OCI-LY7 (cell line): Measurements from ENCODE around the gene HABP4.

ENCODE experiments used
- EZH2phosphoT487 ChIP-seq: fragments of 200-600 bp; sonication (generic); IDR thresholded peaks from 2 replicates; pipeline ENCODE4 v1.6.1; 2018; ENCODE audit warnings: low read depth, borderline replicate concordance, mild to moderate bottlenecking, mixed run types, antibody characterized with exemption, low read length, moderate library complexity, mixed read lengths
- TF ChIP-seq, protein P1 (sequence below): fragments of 200-600 bp; sonication (generic); conservative IDR thresholded peaks from 2 replicates; pipeline ENCODE4 v1.5.1; 2014; ENCODE audit warnings: mild to moderate bottlenecking, antibody characterized with exemption, low read length, moderate library complexity, mixed read lengths

- no peak for TF ChIP-seq EZH2phosphoT487
- TF ChIP-seq, protein P1, sequence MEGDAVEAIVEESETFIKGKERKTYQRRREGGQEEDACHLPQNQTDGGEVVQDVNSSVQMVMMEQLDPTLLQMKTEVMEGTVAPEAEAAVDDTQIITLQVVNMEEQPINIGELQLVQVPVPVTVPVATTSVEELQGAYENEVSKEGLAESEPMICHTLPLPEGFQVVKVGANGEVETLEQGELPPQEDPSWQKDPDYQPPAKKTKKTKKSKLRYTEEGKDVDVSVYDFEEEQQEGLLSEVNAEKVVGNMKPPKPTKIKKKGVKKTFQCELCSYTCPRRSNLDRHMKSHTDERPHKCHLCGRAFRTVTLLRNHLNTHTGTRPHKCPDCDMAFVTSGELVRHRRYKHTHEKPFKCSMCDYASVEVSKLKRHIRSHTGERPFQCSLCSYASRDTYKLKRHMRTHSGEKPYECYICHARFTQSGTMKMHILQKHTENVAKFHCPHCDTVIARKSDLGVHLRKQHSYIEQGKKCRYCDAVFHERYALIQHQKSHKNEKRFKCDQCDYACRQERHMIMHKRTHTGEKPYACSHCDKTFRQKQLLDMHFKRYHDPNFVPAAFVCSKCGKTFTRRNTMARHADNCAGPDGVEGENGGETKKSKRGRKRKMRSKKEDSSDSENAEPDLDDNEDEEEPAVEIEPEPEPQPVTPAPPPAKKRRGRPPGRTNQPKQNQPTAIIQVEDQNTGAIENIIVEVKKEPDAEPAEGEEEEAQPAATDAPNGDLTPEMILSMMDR: no peak
Observed at GRCh38 chr9:96497117-96497399, 47.1 kb downstream of the HABP4 start.
